Ishikawa (cell line): ENCODE measurements around the gene PIH1D2.

ENCODE experiments used
- CEBPB ChIP-seq: IDR thresholded peaks from 2 replicates; pipeline ENCODE4 v1.6.1; 2012
- CREB1 ChIP-seq: IDR thresholded peaks from 2 replicates; pipeline ENCODE4 v1.6.1; 2012; ENCODE audit warnings: low read depth
- EGR1 ChIP-seq: IDR thresholded peaks from 2 replicates; pipeline ENCODE4 v1.6.1; 2012
- EP300 ChIP-seq: IDR thresholded peaks from 2 replicates; pipeline ENCODE4 v1.6.1; 2012; ENCODE audit warnings: borderline replicate concordance
- FOXM1 ChIP-seq: IDR thresholded peaks from 2 replicates; pipeline ENCODE4 v1.6.1; 2012; ENCODE audit warnings: low read depth, borderline replicate concordance
- RAD21 ChIP-seq: IDR thresholded peaks from 2 replicates; pipeline ENCODE4 v1.6.1; 2012; ENCODE audit warnings: low read depth
- REST ChIP-seq: IDR thresholded peaks from 2 replicates; pipeline ENCODE4 v1.6.1; 2012; ENCODE audit warnings: low read depth, mild to moderate bottlenecking
- TAF1 ChIP-seq: IDR thresholded peaks from 2 replicates; pipeline ENCODE4 v1.6.1; 2012; ENCODE audit warnings: low read depth, mild to moderate bottlenecking
- TEAD4 ChIP-seq: IDR thresholded peaks from 2 replicates; pipeline ENCODE4 v1.6.1; 2012
- YY1 ChIP-seq: IDR thresholded peaks from 2 replicates; pipeline ENCODE4 v1.6.1; 2012; ENCODE audit warnings: low read depth
- TF ChIP-seq, protein P1 (sequence below): IDR thresholded peaks from 2 replicates; pipeline ENCODE4 v1.6.1; 2012

GRCh38 chr11:112100462-112100861 is 26.6 kb upstream of the PIH1D2 start:
- TF ChIP-seq EP300, result no peak
- no peak for TF ChIP-seq REST
- TF ChIP-seq CEBPB, result no peak
- no peak for TF ChIP-seq TAF1
- no peak for TF ChIP-seq FOXM1
- TF ChIP-seq, protein P1, sequence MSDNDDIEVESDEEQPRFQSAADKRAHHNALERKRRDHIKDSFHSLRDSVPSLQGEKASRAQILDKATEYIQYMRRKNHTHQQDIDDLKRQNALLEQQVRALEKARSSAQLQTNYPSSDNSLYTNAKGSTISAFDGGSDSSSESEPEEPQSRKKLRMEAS, result no peak
- no peak for TF ChIP-seq CREB1
- TF ChIP-seq TEAD4, result no peak
- TF ChIP-seq EGR1, result no peak
- no peak for TF ChIP-seq RAD21
- no peak for TF ChIP-seq YY1
